ENCODE results near the gene ANKRD44. TPM values are rescaled to one million over a fixed set of nuclear protein-coding genes. Genes with fewer than 3 reads are reported as not detected.

ANKRD44 gene
- total and polyA plus RNA-seq, 2 of the 8 experiments (the other 6 are each of a cell fraction or from before 2014, with no cell fraction given), result 1.2 to 1.3 TPM

GRCh38 chr2:197298609-197299008 is 12.0 kb downstream of the ANKRD44 start (continued):
- no peak for TF ChIP-seq CHD7 (IDR thresholded peaks at IDR 0.05; ENCODE audit: insufficient replicate concordance, low read length)
- no peak for TF ChIP-seq NRF1 (IDR thresholded peaks at IDR 0.05; ENCODE audit: low read depth, low read length)
- no peak for TF ChIP-seq MAFK (IDR thresholded peaks at IDR 0.05; ENCODE audit: low read depth, low read length)
- no peak for TF ChIP-seq GTF2F1 (IDR thresholded peaks at IDR 0.05; ENCODE audit: borderline replicate concordance, low read depth, low read length)
- no peak for TF ChIP-seq ZNF274 (IDR thresholded peaks at IDR 0.05; ENCODE audit: borderline replicate concordance, extremely low read depth, low read length)
- no peak for TF ChIP-seq USF2 (IDR thresholded peaks at IDR 0.05; ENCODE audit: low read length)
- no peak for TF ChIP-seq SIRT6 (IDR thresholded peaks at IDR 0.05; ENCODE audit: low read length)

Measured in H1 (cell line).